Glutamatergic neuron (in vitro differentiated cells): ENCODE measurements around the gene GPR82. TPM values are rescaled to one million over a fixed set of nuclear protein-coding genes. Genes with fewer than 3 reads are reported as not detected.

Experiments
- DNase-seq: peaks from one replicate; pipeline ENCODE4 v3.0.0; 2022
- H3K27ac Mint-ChIP-seq: one replicate; pipeline ENCODE4 v1.8.0; 2020; ENCODE audit warnings: mild to moderate bottlenecking, mixed read lengths, inconsistent platforms; ENCODE audit not compliant: unreplicated experiment
- H3K27me3 Mint-ChIP-seq: one replicate; pipeline ENCODE4 v1.8.0; 2020; ENCODE audit warnings: mild to moderate bottlenecking, moderate library complexity, mixed read lengths, inconsistent platforms; ENCODE audit not compliant: unreplicated experiment
- H3K36me3 Mint-ChIP-seq: one replicate; pipeline ENCODE4 v1.8.0; 2020; ENCODE audit warnings: mild to moderate bottlenecking, mixed read lengths, inconsistent platforms; ENCODE audit not compliant: unreplicated experiment
- H3K4me1 Mint-ChIP-seq: one replicate; pipeline ENCODE4 v1.8.0; 2020; ENCODE audit warnings: mild to moderate bottlenecking, low read depth, mixed read lengths, inconsistent platforms; ENCODE audit not compliant: unreplicated experiment
- H3K4me3 Mint-ChIP-seq: one replicate; pipeline ENCODE4 v1.8.0; 2020; ENCODE audit warnings: mild to moderate bottlenecking, mixed read lengths, inconsistent platforms; ENCODE audit not compliant: unreplicated experiment
- H3K9me3 Mint-ChIP-seq: one replicate; pipeline ENCODE4 v1.8.0; 2020; ENCODE audit warnings: mild to moderate bottlenecking, moderate library complexity, mixed read lengths, inconsistent platforms; ENCODE audit not compliant: unreplicated experiment
- total RNA-seq: library from RNA; stranded (reverse); fragmentation: NEBNext Ultra II Directional; extraction: Animal tissue kit (Norgen Biotek cat#: 25700); gene quantifications from one replicate; pipeline ENCODE4 v1.2.1, GENCODE V29; 2021; ENCODE audit not compliant: unreplicated experiment
- TF ChIP-seq, protein P1 (sequence below): fragments of 200-600 bp; sonication (generic); IDR thresholded peaks from one replicate; pipeline ENCODE4 v1.5.0; 2021; ENCODE audit not compliant: partially characterized antibody, unreplicated experiment

GPR82 gene
- total RNA-seq, 1 donor from 2014 or later = not detected

DNA sequence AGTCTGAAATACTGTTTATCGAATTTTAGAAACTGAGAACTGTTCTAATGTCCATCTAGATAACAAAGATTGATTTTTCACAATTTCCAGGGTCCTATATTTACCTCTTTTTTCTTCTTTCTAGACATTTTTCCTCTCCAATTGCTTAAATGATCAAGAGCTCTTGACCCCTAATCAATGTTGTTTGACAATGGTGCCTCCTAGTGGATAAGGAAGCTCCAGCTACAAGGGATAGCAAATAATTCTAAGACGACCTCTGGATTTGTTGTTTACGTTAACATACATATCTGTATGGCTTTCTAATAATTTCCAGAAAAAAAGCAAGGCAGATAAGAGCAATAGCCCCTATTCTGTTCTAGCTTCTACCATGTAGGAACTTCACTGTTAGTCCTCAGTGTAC lies 35.8 kb downstream of the GPR82 start:
- H3K4me3 Mint-ChIP-seq = no peak overlapping the region
- H3K4me1 Mint-ChIP-seq = no peaks in the 10 kb centered on the region
- TF ChIP-seq, protein P1, sequence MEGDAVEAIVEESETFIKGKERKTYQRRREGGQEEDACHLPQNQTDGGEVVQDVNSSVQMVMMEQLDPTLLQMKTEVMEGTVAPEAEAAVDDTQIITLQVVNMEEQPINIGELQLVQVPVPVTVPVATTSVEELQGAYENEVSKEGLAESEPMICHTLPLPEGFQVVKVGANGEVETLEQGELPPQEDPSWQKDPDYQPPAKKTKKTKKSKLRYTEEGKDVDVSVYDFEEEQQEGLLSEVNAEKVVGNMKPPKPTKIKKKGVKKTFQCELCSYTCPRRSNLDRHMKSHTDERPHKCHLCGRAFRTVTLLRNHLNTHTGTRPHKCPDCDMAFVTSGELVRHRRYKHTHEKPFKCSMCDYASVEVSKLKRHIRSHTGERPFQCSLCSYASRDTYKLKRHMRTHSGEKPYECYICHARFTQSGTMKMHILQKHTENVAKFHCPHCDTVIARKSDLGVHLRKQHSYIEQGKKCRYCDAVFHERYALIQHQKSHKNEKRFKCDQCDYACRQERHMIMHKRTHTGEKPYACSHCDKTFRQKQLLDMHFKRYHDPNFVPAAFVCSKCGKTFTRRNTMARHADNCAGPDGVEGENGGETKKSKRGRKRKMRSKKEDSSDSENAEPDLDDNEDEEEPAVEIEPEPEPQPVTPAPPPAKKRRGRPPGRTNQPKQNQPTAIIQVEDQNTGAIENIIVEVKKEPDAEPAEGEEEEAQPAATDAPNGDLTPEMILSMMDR = peak; percentile 49
- DNase-seq = no peak
- H3K36me3 Mint-ChIP-seq = no peaks in the 10 kb centered on the region
- H3K27ac Mint-ChIP-seq = no peak overlapping the region
- H3K9me3 Mint-ChIP-seq = peaks cover 2% of the 10 kb centered on the region
- H3K27me3 Mint-ChIP-seq = peaks cover 2% of the 10 kb centered on the region

DNA sequence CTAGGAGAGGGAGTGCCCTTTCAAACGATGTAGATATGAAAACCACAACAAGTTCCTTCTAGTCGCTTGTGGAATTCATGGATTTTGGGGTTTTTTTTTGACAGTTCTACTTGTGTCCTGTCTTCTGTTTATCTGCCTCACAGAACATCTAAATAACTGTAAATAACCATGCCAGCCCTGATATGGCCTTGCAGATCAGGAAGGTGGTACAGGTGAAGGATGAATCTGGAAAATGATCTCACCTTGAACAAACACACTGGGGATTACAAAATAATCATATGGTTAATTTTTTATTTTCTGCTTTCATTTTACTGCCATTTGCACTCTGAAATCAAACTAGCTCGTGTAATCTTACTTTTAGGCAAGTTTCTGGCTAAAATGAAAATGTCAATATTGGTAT lies 37.2 kb downstream of the GPR82 start:
- Mint-ChIP-seq H3K27me3 (peaks cover 2% of the 10 kb centered on the region), H3K4me1 (no peaks in the 10 kb centered on the region), H3K9me3 (peaks cover 2% of the 10 kb centered on the region), H3K27ac (no peak overlapping the region), H3K36me3 (no peaks in the 10 kb centered on the region), H3K4me3 (no peak overlapping the region)
- TF ChIP-seq, protein P1 = no peak
- no peak for DNase-seq

GRCh38 chrX:41761702-41762101 lies 37.7 kb downstream of the GPR82 start:
- H3K4me1 Mint-ChIP-seq = no peaks in the 10 kb centered on the region
- H3K27me3 Mint-ChIP-seq = peaks cover 2% of the 10 kb centered on the region
- H3K36me3 Mint-ChIP-seq = no peaks in the 10 kb centered on the region
- H3K9me3 Mint-ChIP-seq = peaks cover 2% of the 10 kb centered on the region
- no peak overlapping the region for H3K27ac Mint-ChIP-seq
- no peak overlapping the region for H3K4me3 Mint-ChIP-seq
- DNase-seq = no peak
- TF ChIP-seq, protein P1 = no peak

DNA sequence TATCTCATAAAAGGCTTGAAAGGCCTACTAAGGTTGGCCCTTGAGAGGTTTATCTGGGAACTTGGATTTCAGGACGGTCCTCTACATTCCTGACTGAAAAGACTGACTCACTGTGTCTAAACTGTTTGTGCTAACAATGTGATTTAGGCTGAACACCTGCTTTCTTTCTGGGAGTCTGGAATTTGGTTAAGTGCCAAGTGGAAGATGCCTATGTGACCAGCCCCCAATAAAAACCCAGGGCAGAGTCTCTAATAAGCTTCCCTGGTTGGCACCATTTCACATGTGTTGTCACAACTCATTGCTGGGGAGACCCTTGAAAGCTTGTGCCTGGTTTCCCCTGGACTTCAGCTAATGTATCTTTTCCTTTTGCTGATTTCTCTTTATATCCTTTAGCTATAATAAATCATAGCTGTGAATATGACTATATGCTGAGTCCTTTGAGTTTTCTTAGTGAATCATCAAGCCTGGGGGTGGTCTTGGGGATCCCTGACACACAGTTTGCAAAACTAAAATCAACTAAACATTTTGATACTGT lies 55.1 kb downstream of the GPR82 start:
- Mint-ChIP-seq H3K27me3 (no peaks in the 10 kb centered on the region), H3K9me3 (peaks cover 2% of the 10 kb centered on the region), H3K4me3 (no peak overlapping the region), H3K27ac (no peak overlapping the region), H3K36me3 (no peaks in the 10 kb centered on the region), H3K4me1 (peaks cover 1% of the 10 kb centered on the region)
- TF ChIP-seq, protein P1 = no peak
- DNase-seq = no peak

Other genes with a start within 250 kb of the GPR82 start
- gene GPR34, start 35.2 kb upstream of the GPR82 start, total RNA-seq = not detected
- gene CASK, start 199.4 kb downstream of the GPR82 start, total RNA-seq = 173 TPM